ENCODE data around the gene APOL1.
"Not testable (repeated sequence)": the region's sequence is repeated elsewhere in the genome, so short reads cannot be mapped to it uniquely, and the experiment has no call there.

The APOL1 gene

DNA sequence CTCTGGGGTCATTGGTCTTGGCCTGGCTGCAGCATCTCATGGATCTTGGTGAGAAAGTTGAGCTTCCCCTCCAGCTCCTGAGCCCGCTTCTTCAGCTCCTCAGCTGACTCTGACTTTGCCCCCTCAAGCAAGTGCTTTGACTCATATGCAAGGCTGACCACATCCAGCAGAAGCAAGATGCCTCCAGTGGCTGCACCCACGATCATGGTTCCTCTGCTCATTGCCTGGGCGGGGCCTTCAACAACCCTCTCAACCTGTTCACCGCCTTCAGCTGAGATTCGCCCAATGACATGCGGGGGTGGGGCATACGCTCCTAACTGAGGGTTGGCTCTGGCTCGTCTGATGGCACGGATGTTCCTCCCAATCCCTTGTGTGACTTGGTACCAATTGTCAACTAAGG, 25.5 kb upstream of the APOL1 start:
- no peaks in the 10 kb centered on the region for H4K20me1 ChIP-seq (ENCODE audit: insufficient read depth, low read length)
- TF ChIP-seq, protein P1, sequence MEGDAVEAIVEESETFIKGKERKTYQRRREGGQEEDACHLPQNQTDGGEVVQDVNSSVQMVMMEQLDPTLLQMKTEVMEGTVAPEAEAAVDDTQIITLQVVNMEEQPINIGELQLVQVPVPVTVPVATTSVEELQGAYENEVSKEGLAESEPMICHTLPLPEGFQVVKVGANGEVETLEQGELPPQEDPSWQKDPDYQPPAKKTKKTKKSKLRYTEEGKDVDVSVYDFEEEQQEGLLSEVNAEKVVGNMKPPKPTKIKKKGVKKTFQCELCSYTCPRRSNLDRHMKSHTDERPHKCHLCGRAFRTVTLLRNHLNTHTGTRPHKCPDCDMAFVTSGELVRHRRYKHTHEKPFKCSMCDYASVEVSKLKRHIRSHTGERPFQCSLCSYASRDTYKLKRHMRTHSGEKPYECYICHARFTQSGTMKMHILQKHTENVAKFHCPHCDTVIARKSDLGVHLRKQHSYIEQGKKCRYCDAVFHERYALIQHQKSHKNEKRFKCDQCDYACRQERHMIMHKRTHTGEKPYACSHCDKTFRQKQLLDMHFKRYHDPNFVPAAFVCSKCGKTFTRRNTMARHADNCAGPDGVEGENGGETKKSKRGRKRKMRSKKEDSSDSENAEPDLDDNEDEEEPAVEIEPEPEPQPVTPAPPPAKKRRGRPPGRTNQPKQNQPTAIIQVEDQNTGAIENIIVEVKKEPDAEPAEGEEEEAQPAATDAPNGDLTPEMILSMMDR (IDR thresholded peaks at IDR 0.05; ENCODE audit: low read length), result no peak
- TF ChIP-seq EZH2 (optimal IDR thresholded peaks at IDR 0.05; ENCODE audit: low read depth, low read length) (no peak), EZH2phosphoT487 (IDR thresholded peaks at IDR 0.05; ENCODE audit: low read length) (no peak)
- no peaks in the 10 kb centered on the region for H3K36me3 ChIP-seq (replicated peaks; ENCODE audit: insufficient read depth, low read length)
- peaks cover 10% of the 10 kb centered on the region; the same call in 1 of the 2 replicates for H3F3A ChIP-seq (ENCODE audit: insufficient read depth, low read length)
- H3K79me2 ChIP-seq (ENCODE audit: low read length), result no peaks in the 10 kb centered on the region
- H3K27ac ChIP-seq (ENCODE audit: low read length), result no peak overlapping the region
- no peak for DNase-seq
- H3K4me2 ChIP-seq (ENCODE audit: low read depth, low read length), result no peak overlapping the region
- no peaks in the 10 kb centered on the region for H3K4me1 ChIP-seq (ENCODE audit: low read length)
- H3K27me3 ChIP-seq (replicated peaks; ENCODE audit: insufficient read depth, low read length), result no peaks in the 10 kb centered on the region
- no peaks in the 10 kb centered on the region for H3K9me3 ChIP-seq (replicated peaks; ENCODE audit: insufficient read depth, low read length)
- H3K9me2 ChIP-seq (replicated peaks; ENCODE audit: insufficient read depth, low read length), result no peaks in the 10 kb centered on the region
- no peak overlapping the region for H3K4me3 ChIP-seq (ENCODE audit: low read length)
- H2AFZ ChIP-seq (ENCODE audit: low read length), result no peak overlapping the region
- no peak overlapping the region for H3K9ac ChIP-seq (ENCODE audit: low read length)

- Histone ChIP-seq H3K4me2 (ENCODE audit: low read depth, low read length) (no peak overlapping the region), H3F3A (ENCODE audit: insufficient read depth, low read length) (peaks cover 10% of the 10 kb centered on the region; the same call in 1 of the 2 replicates), H4K20me1 (ENCODE audit: insufficient read depth, low read length) (no peaks in the 10 kb centered on the region), H3K4me1 (ENCODE audit: low read length) (no peaks in the 10 kb centered on the region), H3K9me2 (replicated peaks; ENCODE audit: insufficient read depth, low read length) (no peaks in the 10 kb centered on the region), H3K4me3 (ENCODE audit: low read length) (no peak overlapping the region), H3K27ac (ENCODE audit: low read length) (no peak overlapping the region), H3K9ac (ENCODE audit: low read length) (no peak overlapping the region), H3K36me3 (replicated peaks; ENCODE audit: insufficient read depth, low read length) (no peaks in the 10 kb centered on the region), H3K27me3 (replicated peaks; ENCODE audit: insufficient read depth, low read length) (no peaks in the 10 kb centered on the region), H2AFZ (ENCODE audit: low read length) (no peak overlapping the region), H3K9me3 (replicated peaks; ENCODE audit: insufficient read depth, low read length) (no peaks in the 10 kb centered on the region), H3K79me2 (ENCODE audit: low read length) (no peaks in the 10 kb centered on the region)
- DNase-seq, result no peak
- TF ChIP-seq EZH2 (optimal IDR thresholded peaks at IDR 0.05; ENCODE audit: low read depth, low read length), result no peak
- TF ChIP-seq, protein P1 (IDR thresholded peaks at IDR 0.05; ENCODE audit: low read length), result no peak
These were observed 25.1 kb upstream of the APOL1 start for GRCh38 chr22:36227806-36228205.

DNA sequence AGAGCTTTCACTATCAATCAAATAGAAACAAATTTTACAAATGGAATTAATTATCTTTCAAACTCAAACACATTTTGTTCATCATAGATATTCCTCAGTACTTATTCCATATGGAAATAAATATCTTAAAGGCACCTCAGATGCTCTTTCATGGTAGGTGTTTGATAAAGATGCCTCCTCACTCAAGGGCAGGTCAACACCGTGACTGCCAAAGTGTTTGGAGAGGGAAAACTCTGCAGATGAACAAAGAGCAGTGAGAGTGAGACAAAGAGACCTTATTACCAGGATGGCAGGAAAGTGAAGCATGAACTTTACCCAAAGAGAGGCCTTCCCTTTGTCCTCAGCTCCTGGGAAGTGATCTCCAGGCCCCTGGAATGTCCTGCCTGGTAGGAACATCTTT, 24.6 kb upstream of the APOL1 start:
- H3K27ac ChIP-seq (ENCODE audit: low read length); H3K4me2 ChIP-seq (ENCODE audit: low read depth, low read length); H3K9me3 ChIP-seq (replicated peaks; ENCODE audit: insufficient read depth, low read length); H4K20me1 ChIP-seq (ENCODE audit: insufficient read depth, low read length); H3K4me1 ChIP-seq (ENCODE audit: low read length); DNase-seq; H2AFZ ChIP-seq (ENCODE audit: low read length); H3K9ac ChIP-seq (ENCODE audit: low read length); H3K9me2 ChIP-seq (replicated peaks; ENCODE audit: insufficient read depth, low read length); H3K4me3 ChIP-seq (ENCODE audit: low read length); H3K79me2 ChIP-seq (ENCODE audit: low read length); H3K27me3 ChIP-seq (replicated peaks; ENCODE audit: insufficient read depth, low read length); H3K36me3 ChIP-seq (replicated peaks; ENCODE audit: insufficient read depth, low read length): not testable (repeated sequence)
- peaks cover 10% of the 10 kb centered on the region; the same call in 1 of the 2 replicates for H3F3A ChIP-seq (ENCODE audit: insufficient read depth, low read length)

- H3K9ac ChIP-seq (ENCODE audit: low read length), result no peak overlapping the region
- no peak overlapping the region for H3K4me2 ChIP-seq (ENCODE audit: low read depth, low read length)
- TF ChIP-seq EZH2phosphoT487 (IDR thresholded peaks at IDR 0.05; ENCODE audit: low read length) (no peak), EZH2 (optimal IDR thresholded peaks at IDR 0.05; ENCODE audit: low read depth, low read length) (no peak)
- TF ChIP-seq, protein P1 (IDR thresholded peaks at IDR 0.05; ENCODE audit: low read length), result no peak
- H3K27me3 ChIP-seq (replicated peaks; ENCODE audit: insufficient read depth, low read length), result no peaks in the 10 kb centered on the region
- H3K27ac ChIP-seq (ENCODE audit: low read length), result no peak overlapping the region
- H3K4me1 ChIP-seq (ENCODE audit: low read length), result no peaks in the 10 kb centered on the region
- H3F3A ChIP-seq (ENCODE audit: insufficient read depth, low read length), result peaks cover 7% of the 10 kb centered on the region; the same call in 1 of the 2 replicates
- no peak for DNase-seq
- no peak overlapping the region for H2AFZ ChIP-seq (ENCODE audit: low read length)
- H4K20me1 ChIP-seq (ENCODE audit: insufficient read depth, low read length), result no peaks in the 10 kb centered on the region
- no peak overlapping the region for H3K4me3 ChIP-seq (ENCODE audit: low read length)
- no peaks in the 10 kb centered on the region for H3K36me3 ChIP-seq (replicated peaks; ENCODE audit: insufficient read depth, low read length)
- peaks cover 11% of the 10 kb centered on the region; the same call in 1 of the 2 replicates for H3K79me2 ChIP-seq (ENCODE audit: low read length)
- H3K9me2 ChIP-seq (replicated peaks; ENCODE audit: insufficient read depth, low read length), result no peaks in the 10 kb centered on the region
- H3K9me3 ChIP-seq (replicated peaks; ENCODE audit: insufficient read depth, low read length), result no peaks in the 10 kb centered on the region
These were observed 24.0 kb upstream of the APOL1 start for GRCh38 chr22:36228944-36229343.

- not testable (repeated sequence) for H3K4me1 ChIP-seq (ENCODE audit: low read length); H3K4me2 ChIP-seq (ENCODE audit: low read depth, low read length); H3K27ac ChIP-seq (ENCODE audit: low read length); H2AFZ ChIP-seq (ENCODE audit: low read length); H3K4me3 ChIP-seq (ENCODE audit: low read length); H3K9me3 ChIP-seq (replicated peaks; ENCODE audit: insufficient read depth, low read length); H3F3A ChIP-seq (ENCODE audit: insufficient read depth, low read length); H3K27me3 ChIP-seq (replicated peaks; ENCODE audit: insufficient read depth, low read length); H3K9me2 ChIP-seq (replicated peaks; ENCODE audit: insufficient read depth, low read length); H3K9ac ChIP-seq (ENCODE audit: low read length); DNase-seq; H4K20me1 ChIP-seq (ENCODE audit: insufficient read depth, low read length); H3K36me3 ChIP-seq (replicated peaks; ENCODE audit: insufficient read depth, low read length)
- H3K79me2 ChIP-seq (ENCODE audit: low read length), result peaks cover 18% of the 10 kb centered on the region
These were observed 23.3 kb upstream of the APOL1 start for GRCh38 chr22:36229649-36230048.

DNA sequence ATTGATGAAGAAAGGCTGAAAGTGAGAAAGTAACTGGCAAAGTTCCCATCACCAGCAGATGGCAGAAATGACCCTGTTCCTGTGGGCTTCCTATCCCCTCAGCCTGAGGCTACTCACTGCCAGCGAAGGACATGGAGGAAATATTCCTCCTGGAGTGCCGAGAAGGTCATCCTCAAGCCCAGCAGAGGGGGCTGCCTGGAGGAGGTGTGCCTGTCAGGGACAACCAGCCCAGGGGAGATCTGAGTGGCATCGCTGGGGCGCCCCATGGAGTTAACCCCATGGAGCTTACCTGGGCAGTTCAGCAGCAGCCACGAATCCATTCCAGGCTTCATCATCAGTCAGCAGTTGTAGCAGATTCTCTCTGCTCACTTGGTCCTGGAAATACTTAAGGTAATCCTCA, 21.9 kb upstream of the APOL1 start:
- not testable (repeated sequence) for DNase-seq; H3K4me1 ChIP-seq (ENCODE audit: low read length); H3K9ac ChIP-seq (ENCODE audit: low read length); H3K36me3 ChIP-seq (replicated peaks; ENCODE audit: insufficient read depth, low read length); H3K27me3 ChIP-seq (replicated peaks; ENCODE audit: insufficient read depth, low read length); H3K4me2 ChIP-seq (ENCODE audit: low read depth, low read length); H3K27ac ChIP-seq (ENCODE audit: low read length); H3F3A ChIP-seq (ENCODE audit: insufficient read depth, low read length); H3K4me3 ChIP-seq (ENCODE audit: low read length); H4K20me1 ChIP-seq (ENCODE audit: insufficient read depth, low read length); H3K9me3 ChIP-seq (replicated peaks; ENCODE audit: insufficient read depth, low read length); H2AFZ ChIP-seq (ENCODE audit: low read length); H3K9me2 ChIP-seq (replicated peaks; ENCODE audit: insufficient read depth, low read length)
- peaks cover 32% of the 10 kb centered on the region for H3K79me2 ChIP-seq (ENCODE audit: low read length)

Measured in MM.1S (cell line).